CD4-positive, alpha-beta T cell (primary cell): ENCODE data around the gene ESRP2. TPM values are rescaled to one million over a fixed set of nuclear protein-coding genes. Genes with fewer than 3 reads are reported as not detected.

Experiments used
- ATAC-seq: fragments of 200-7000 bp; cut with Tn5 transposase; one replicate; pipeline ENCODE4 v1.10.0; 2022; ENCODE audit warnings: mild to moderate bottlenecking; ENCODE audit not compliant: poor library complexity
- CTCF ChIA-PET: fragments of 350-600 bp; sonication (Branson Sonifier 250); formaldehyde crosslinking; loops from one replicate; lab custom pipeline; 2021; ENCODE audit warnings: antibody characterized with exemption, inconsistent platforms; lab: Charles Lee
- POLR2A ChIA-PET: fragments of 350-600 bp; sonication (Branson Sonifier 250); formaldehyde crosslinking; loops from one replicate; lab custom pipeline; 2021; ENCODE audit warnings: antibody characterized with exemption, inconsistent platforms; lab: Charles Lee
- DNase-seq, 14 experiments: peaks; one replicate each; pipeline ENCODE4 v3.0.0-alpha.2; 2013 to 2020; ENCODE audit warnings: mixed read lengths in 2 of 14
- H3K27ac ChIP-seq, 2 donors: one replicate each; pipeline versions ENCODE4 v1.5.1 to v1.7.0; 2013; ENCODE audit warnings: low read length in 2 of 2, low read depth in 1 of 2, mild to moderate bottlenecking in 1 of 2
- H3K27me3 ChIP-seq, 2 experiments: 1 replicate in 1 of 2; 2 replicates in 1 of 2; pipeline versions ENCODE4 v1.6.1 to v1.7.0; 2013; ENCODE audit warnings: low read length in 2 of 2, control low read depth in 1 of 2, mild to moderate bottlenecking in 1 of 2, moderate library complexity in 1 of 2; ENCODE audit not compliant: insufficient read depth in 2 of 2, control insufficient read depth in 1 of 2
- H3K36me3 ChIP-seq: one replicate; pipeline ENCODE4 v1.6.1; 2013; ENCODE audit warnings: low read length, control low read depth; ENCODE audit not compliant: insufficient read depth
- H3K4me1 ChIP-seq: one replicate; pipeline ENCODE4 v1.6.1; 2013; ENCODE audit warnings: low read length, control low read depth; ENCODE audit not compliant: insufficient read depth
- H3K4me3 ChIP-seq: one replicate; pipeline ENCODE4 v1.5.1; 2013; ENCODE audit warnings: mild to moderate bottlenecking, low read length, moderate library complexity
- H3K9me3 ChIP-seq, 2 experiments: 1 replicate in 1 of 2; 2 replicates in 1 of 2; pipeline versions ENCODE4 v1.6.1 to v1.7.0; 2013; ENCODE audit warnings: low read length in 2 of 2, mild to moderate bottlenecking in 2 of 2, control low read depth in 1 of 2, moderate library complexity in 1 of 2; ENCODE audit not compliant: control insufficient read depth in 1 of 2, insufficient read depth in 1 of 2
- H3K27ac Mint-ChIP-seq: one replicate; pipeline ENCODE4 v1.8.0; 2020; ENCODE audit warnings: mixed read lengths
- H3K27me3 Mint-ChIP-seq: one replicate; pipeline ENCODE4 v1.8.0; 2021; ENCODE audit warnings: mixed read lengths
- H3K36me3 Mint-ChIP-seq: one replicate; pipeline ENCODE4 v1.8.0; 2021; ENCODE audit warnings: low read depth, mixed read lengths
- H3K4me1 Mint-ChIP-seq: one replicate; pipeline ENCODE4 v1.8.0; 2021; ENCODE audit warnings: low read depth, mixed read lengths
- H3K4me3 Mint-ChIP-seq: one replicate; pipeline ENCODE4 v1.8.0; 2020; ENCODE audit warnings: mild to moderate bottlenecking, mixed read lengths
- H3K9me3 Mint-ChIP-seq: one replicate; pipeline ENCODE4 v1.8.0; 2020; ENCODE audit warnings: mixed read lengths
- intact Hi-C, 2 experiments: fragments of 100-400 bp; cut with DNase I in 1 of 2; cut with micrococcal nuclease in 1 of 2; formaldehyde crosslinking; loops; one replicate each; pipeline versions ENCODE4 v1.15.1 to v1.9.0; 2023 to 2025; cut with DNase I, micrococcal nuclease
- total RNA-seq, 174 experiments: library from RNA in 2 of 174; stranded (reverse) in 2 of 174; gene quantifications; one replicate each; pipeline ENCODE4 v1.2.3 and lab custom pipeline; 2021 to 2026
- TF ChIP-seq, protein P1 (sequence below): fragments of 200-600 bp; IDR thresholded peaks from one replicate; pipeline ENCODE4 v1.8.0; 2022; ENCODE audit warnings: antibody characterized with exemption, mild to moderate bottlenecking

Gene ESRP2
- total RNA-seq, 2 experiments from 2014 or later, result not detected

DNA sequence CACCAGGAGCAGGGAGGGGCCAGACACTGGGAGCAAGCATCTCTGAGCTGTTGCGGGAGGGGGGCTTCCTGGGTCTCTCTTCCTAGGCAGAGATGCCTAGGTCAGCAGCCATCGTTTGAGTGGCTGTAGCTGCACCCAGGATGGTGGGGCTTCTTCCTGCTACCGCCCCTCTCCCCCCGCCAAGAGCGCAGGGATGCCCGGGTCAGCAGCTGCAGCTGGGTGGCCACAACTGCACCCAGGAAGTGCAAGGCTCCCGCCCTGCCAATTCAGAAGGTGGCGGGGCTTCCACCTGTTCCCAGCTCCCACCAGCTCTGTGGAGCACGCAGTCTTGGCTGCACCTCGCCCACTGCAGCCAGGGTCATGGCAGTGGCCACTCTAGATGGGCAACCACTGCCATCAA is 47.8 kb downstream of the ESRP2 start:
- Histone ChIP-seq H3K27ac (no peak overlapping the region), H3K36me3 (peaks cover 79% of the 10 kb centered on the region), H3K9me3 (no peaks in the 10 kb centered on the region), H3K4me3 (no peak overlapping the region), H3K27me3 (no peaks in the 10 kb centered on the region), H3K4me1 (no peaks in the 10 kb centered on the region)
- TF ChIP-seq, protein P1, sequence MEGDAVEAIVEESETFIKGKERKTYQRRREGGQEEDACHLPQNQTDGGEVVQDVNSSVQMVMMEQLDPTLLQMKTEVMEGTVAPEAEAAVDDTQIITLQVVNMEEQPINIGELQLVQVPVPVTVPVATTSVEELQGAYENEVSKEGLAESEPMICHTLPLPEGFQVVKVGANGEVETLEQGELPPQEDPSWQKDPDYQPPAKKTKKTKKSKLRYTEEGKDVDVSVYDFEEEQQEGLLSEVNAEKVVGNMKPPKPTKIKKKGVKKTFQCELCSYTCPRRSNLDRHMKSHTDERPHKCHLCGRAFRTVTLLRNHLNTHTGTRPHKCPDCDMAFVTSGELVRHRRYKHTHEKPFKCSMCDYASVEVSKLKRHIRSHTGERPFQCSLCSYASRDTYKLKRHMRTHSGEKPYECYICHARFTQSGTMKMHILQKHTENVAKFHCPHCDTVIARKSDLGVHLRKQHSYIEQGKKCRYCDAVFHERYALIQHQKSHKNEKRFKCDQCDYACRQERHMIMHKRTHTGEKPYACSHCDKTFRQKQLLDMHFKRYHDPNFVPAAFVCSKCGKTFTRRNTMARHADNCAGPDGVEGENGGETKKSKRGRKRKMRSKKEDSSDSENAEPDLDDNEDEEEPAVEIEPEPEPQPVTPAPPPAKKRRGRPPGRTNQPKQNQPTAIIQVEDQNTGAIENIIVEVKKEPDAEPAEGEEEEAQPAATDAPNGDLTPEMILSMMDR, result no peak
- ATAC-seq, result no peak
- intact Hi-C loops, result no loop called here
- Mint-ChIP-seq H3K36me3 (peaks cover 76% of the 10 kb centered on the region), H3K27me3 (no peaks in the 10 kb centered on the region), H3K4me1 (peaks cover 8% of the 10 kb centered on the region), H3K27ac (no peak overlapping the region), H3K4me3 (no peak overlapping the region), H3K9me3 (no peaks in the 10 kb centered on the region)
- ChIA-PET CTCF (no interaction called here), POLR2A (no interaction called here)
- no peak for DNase-seq

DNA sequence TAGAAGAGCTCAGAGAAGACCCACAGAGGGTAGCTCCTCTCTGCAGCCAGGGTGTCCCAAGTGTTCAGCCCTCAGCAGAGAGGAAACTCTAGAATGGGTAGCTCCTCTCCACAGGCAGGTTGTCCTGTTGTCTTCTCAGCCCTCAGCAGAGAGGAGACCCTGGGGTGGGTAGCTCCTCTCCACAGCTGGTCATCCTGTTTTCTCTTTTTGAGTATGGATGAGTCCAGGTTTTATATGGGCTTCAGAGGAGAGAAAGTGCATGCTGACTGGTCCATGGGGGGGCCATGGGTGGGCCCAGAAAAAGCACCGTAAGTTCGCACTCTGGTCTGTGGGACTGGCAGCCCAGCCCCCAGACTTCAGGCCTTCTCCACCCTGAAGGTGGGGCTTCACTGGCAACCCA is 48.4 kb downstream of the ESRP2 start:
- peaks cover 74% of the 10 kb centered on the region for H3K36me3 Mint-ChIP-seq
- H3K27ac ChIP-seq, result no peak overlapping the region
- H3K4me1 ChIP-seq, result no peaks in the 10 kb centered on the region
- TF ChIP-seq, protein P1, result no peak
- intact Hi-C loops, result no loop called here
- no peaks in the 10 kb centered on the region for H3K27me3 Mint-ChIP-seq
- H3K4me3 ChIP-seq, result no peak overlapping the region
- H3K36me3 ChIP-seq, result peaks cover 79% of the 10 kb centered on the region
- H3K9me3 Mint-ChIP-seq, result no peaks in the 10 kb centered on the region
- peaks cover under 1% of the 10 kb centered on the region for H3K4me1 Mint-ChIP-seq
- ChIA-PET CTCF (no interaction called here), POLR2A (no interaction called here)
- H3K9me3 ChIP-seq, result no peaks in the 10 kb centered on the region
- ATAC-seq, result no peak
- H3K27ac Mint-ChIP-seq, result no peak overlapping the region
- no peak for DNase-seq
- H3K27me3 ChIP-seq, result no peaks in the 10 kb centered on the region
- no peak overlapping the region for H3K4me3 Mint-ChIP-seq

DNA sequence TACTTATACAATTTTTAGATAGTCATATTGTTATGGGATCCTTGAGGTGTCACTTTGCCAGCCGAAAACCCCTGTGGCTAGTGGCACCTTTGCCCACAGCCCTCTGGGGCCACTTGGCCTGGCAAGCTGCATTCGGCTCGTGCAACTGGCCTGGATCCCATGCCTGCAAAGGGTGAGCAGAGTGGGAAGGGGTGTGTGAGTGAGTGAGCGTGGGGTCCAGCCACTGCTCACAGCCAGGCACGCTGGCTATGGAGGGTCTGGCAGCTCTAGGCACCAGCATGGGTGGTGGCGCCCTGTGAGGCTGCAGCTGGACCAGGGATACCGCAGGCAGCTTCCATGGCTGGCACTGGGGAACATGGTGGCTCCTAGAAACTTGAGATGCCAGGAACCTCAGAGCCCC is 49.0 kb downstream of the ESRP2 start:
- ChIA-PET CTCF (no interaction called here), POLR2A (no interaction called here)
- Mint-ChIP-seq H3K27me3 (no peaks in the 10 kb centered on the region), H3K9me3 (no peaks in the 10 kb centered on the region), H3K4me1 (no peaks in the 10 kb centered on the region), H3K36me3 (peaks cover 75% of the 10 kb centered on the region), H3K4me3 (no peak overlapping the region), H3K27ac (no peak overlapping the region)
- DNase-seq (no peak), ATAC-seq (no peak)
- intact Hi-C loops, result no loop called here
- no peaks in the 10 kb centered on the region for H3K4me1 ChIP-seq
- H3K27ac ChIP-seq, result no peak overlapping the region
- no peak overlapping the region for H3K4me3 ChIP-seq
- H3K27me3 ChIP-seq, result no peaks in the 10 kb centered on the region
- H3K9me3 ChIP-seq, result no peaks in the 10 kb centered on the region
- peaks cover 81% of the 10 kb centered on the region for H3K36me3 ChIP-seq
- TF ChIP-seq, protein P1, result no peak
